Upper lobe of left lung (tissue), 4 donors: ENCODE data around the gene KRI1.

Source experiments
- EP300 ChIP-seq, 4 donors: sonication (generic); formaldehyde crosslinking; IDR thresholded peaks; one replicate each; pipeline ENCODE4 v1.5.1; 2017; ENCODE audit warnings: antibody characterized with exemption in 4 of 4, control low read depth in 2 of 4
- POLR2AphosphoS5 ChIP-seq, 2 donors: sonication (generic); formaldehyde crosslinking; IDR thresholded peaks; one replicate each; pipeline ENCODE4 v1.5.1; 2017; ENCODE audit warnings: antibody characterized with exemption in 2 of 2
- TF ChIP-seq, protein P1 (sequence below), 6 experiments: fragments of 450-650 bp in 4 of 6; fragments of 200-600 bp in 2 of 6; sonication (generic) in 2 of 6; IDR thresholded peaks; one replicate each; pipeline ENCODE4 v1.5.1; 2016 to 2019; ENCODE audit warnings: antibody characterized with exemption in 6 of 6

GRCh38 chr19:10548746-10549276 is 17.0 kb downstream of the KRI1 start:
- TF ChIP-seq, protein P1, sequence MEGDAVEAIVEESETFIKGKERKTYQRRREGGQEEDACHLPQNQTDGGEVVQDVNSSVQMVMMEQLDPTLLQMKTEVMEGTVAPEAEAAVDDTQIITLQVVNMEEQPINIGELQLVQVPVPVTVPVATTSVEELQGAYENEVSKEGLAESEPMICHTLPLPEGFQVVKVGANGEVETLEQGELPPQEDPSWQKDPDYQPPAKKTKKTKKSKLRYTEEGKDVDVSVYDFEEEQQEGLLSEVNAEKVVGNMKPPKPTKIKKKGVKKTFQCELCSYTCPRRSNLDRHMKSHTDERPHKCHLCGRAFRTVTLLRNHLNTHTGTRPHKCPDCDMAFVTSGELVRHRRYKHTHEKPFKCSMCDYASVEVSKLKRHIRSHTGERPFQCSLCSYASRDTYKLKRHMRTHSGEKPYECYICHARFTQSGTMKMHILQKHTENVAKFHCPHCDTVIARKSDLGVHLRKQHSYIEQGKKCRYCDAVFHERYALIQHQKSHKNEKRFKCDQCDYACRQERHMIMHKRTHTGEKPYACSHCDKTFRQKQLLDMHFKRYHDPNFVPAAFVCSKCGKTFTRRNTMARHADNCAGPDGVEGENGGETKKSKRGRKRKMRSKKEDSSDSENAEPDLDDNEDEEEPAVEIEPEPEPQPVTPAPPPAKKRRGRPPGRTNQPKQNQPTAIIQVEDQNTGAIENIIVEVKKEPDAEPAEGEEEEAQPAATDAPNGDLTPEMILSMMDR (IDR thresholded peaks at IDR 0.05) = no peak
- TF ChIP-seq POLR2AphosphoS5 (IDR thresholded peaks at IDR 0.05) = no peak
- no peak for TF ChIP-seq EP300 (IDR thresholded peaks at IDR 0.05)
